ENCODE data around the gene ABCD3. TPM values are rescaled to one million over a fixed set of nuclear protein-coding genes. Genes with fewer than 3 reads are reported as not detected.

ABCD3 gene
- total and polyA plus RNA-seq, 2 of the 13 experiments (the other 11 are each of a cell fraction or from before 2014, with no cell fraction given) = 27.5 to 166 TPM

DNA sequence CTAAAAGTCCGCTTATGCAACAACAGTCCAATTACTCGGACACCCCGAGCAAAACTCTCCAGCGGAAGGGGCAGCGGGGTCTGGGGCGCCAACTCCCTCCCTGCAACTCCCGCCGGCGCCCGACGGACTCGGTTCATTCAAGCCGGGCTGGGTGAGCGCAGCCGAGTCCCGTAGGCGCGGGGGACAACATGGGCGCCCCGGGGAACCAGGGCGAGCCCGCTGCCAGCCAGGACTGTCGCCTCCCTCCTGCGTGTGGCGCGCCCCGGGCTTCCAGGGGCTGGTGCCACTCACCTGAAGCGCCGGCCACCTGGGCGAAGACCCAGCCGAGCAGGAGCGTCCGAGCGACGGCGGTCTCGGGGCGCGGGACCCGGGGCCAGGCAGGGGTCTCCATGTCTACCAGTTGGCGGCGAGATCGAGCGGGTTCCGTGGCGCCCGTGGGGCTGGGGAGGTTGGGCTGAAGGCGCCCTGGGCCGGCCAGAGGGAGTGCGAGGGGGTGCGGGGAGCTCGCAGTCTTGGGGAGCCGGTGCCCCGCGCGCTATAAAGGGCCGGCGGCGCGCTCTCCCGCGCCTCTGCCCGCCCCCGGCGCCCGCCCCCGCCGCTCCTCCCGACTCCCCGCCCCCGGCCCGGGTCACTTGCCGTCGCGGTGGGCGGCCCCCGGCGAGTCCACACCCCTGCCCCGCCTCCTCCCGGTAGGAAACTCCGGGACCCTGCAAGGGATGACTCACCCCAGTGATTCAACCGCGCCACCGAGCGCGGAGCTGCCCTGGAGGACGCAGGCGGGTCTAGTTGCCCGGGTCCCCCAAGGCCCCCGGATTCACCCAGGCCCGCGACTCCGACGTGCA is 123.3 kb downstream of the ABCD3 start, which contains the start of gene F3:
F3 (minus strand) TSS at position 514 of the 842 bp plus-strand sequence; CDS start at position 391, 123 bp downstream.
- DNase-seq (ENCODE audit: low spot score) (peak; percentile 72), ATAC-seq (peak; percentile 90), FAIRE-seq (no peak)
- H3K36me3 ChIP-seq (replicated peaks in 1 of 2; ENCODE audit: control insufficient read depth in 1 of 2, insufficient read depth in 2 of 2, low read length in 2 of 2) = no peaks in the 10 kb centered on the region; a peak in 1 of 5 replicates
- peak within 1 kb of the TSS; percentile 91 for H3K4me2 ChIP-seq (ENCODE audit: low read depth, low read length)
- 0% methylated on average over 9 of the region's 94 CpGs for WGBS (ENCODE audit: low lambda C conversion rate)
- peak within 1 kb of the TSS; percentile 71 for H3K9ac ChIP-seq (ENCODE audit: insufficient read depth, low read depth, low read length)
- ChIA-PET CTCF (ENCODE audit: low intra/inter-chr PET ratio, low total read pairs) (no interaction called here), POLR2A (interaction anchor here (1.3 to 1.8 kb wide), 2 partner anchors 38 to 157 kb away, joined by 5 read pairs; no protein-coding TSS in a partner anchor)
- no peaks in the 10 kb centered on the region for H3K27me3 ChIP-seq (ENCODE audit: control insufficient read depth in 1 of 2, insufficient read depth in 2 of 2, low read length in 2 of 2)
- H2AFZ ChIP-seq (ENCODE audit: low read length) = no peak within 1 kb of the TSS
- H3K79me2 ChIP-seq (ENCODE audit: insufficient read depth, low read length) = peaks cover 4% of the 10 kb centered on the region
- no peaks in the 10 kb centered on the region for H3K9me3 ChIP-seq (ENCODE audit: low read length)
- peaks cover 66% of the 10 kb centered on the region for H3K4me1 ChIP-seq (ENCODE audit: insufficient read depth, low read length)
- H3K4me3 ChIP-seq (replicated peaks in 1 of 3; ENCODE audit: insufficient read depth in 1 of 3, low read depth in 2 of 3, low read length in 3 of 3) = peak within 1 kb of the TSS; percentile 54 to 90 (median 84)
- BruUV-seq (replicated peaks) = no TSS peak
- H4K20me1 ChIP-seq (ENCODE audit: insufficient read depth, low read length) = no peaks in the 10 kb centered on the region
- intact Hi-C loops (cut with micrococcal nuclease; ENCODE audit: unreplicated experiment) = loop anchor here (5.0 kb wide), 1 partner anchor 56 kb away; no protein-coding TSS in a partner anchor
- in situ Hi-C loops (cut with HindIII; ENCODE audit: extremely low pct_ligation_motif_present, low pct_unique_long_range_greater_than_20kb) = loop anchor here (25.0 kb wide), 1 partner anchor 496 kb away; no protein-coding TSS in a partner anchor
- H3K27ac ChIP-seq (ENCODE audit: extremely low read length, insufficient read depth, low read length) = peak within 1 kb of the TSS; percentile 70
- TF ChIP-seq ZNF280B (CRISPR knock-in tag; IDR thresholded peaks at IDR 0.05; ENCODE audit: borderline replicate concordance) = peak; percentile 57; the same call in 1 of the 2 replicates
- peak; percentile 50; the same call in 1 of the 2 replicates for TF ChIP-seq GATAD2A (CRISPR knock-in tag; IDR thresholded peaks at IDR 0.05)
- TF ChIP-seq ARNTL (CRISPR knock-in tag; IDR thresholded peaks at IDR 0.05) = no peak; the same call in 1 of the 2 replicates
- peak; percentile 49 for TF ChIP-seq ZNF143 (CRISPR knock-in tag; IDR thresholded peaks at IDR 0.05)
- TF ChIP-seq RBFOX2 (IDR thresholded peaks at IDR 0.05; ENCODE audit: low read depth, low read length) = peak; percentile 60
- TF ChIP-seq MEF2D (CRISPR knock-in tag; IDR thresholded peaks at IDR 0.05) = 0 out of 2 replicates have a peak, but pooled peaks have one; percentile 32
- peak; percentile 41 for TF ChIP-seq HNRNPK (IDR thresholded peaks at IDR 0.05; ENCODE audit: low read depth, low read length, poor library complexity, severe bottlenecking)
- TF ChIP-seq ZBTB34 (CRISPR knock-in tag; IDR thresholded peaks at IDR 0.05) = no peak
- no peak for TF ChIP-seq ZNF644 (CRISPR knock-in tag; IDR thresholded peaks at IDR 0.05; ENCODE audit: low read depth)
- no peak for TF ChIP-seq AGO1 (IDR thresholded peaks at IDR 0.05; ENCODE audit: low read depth, low read length, poor library complexity, severe bottlenecking)
- TF ChIP-seq, protein P1, sequence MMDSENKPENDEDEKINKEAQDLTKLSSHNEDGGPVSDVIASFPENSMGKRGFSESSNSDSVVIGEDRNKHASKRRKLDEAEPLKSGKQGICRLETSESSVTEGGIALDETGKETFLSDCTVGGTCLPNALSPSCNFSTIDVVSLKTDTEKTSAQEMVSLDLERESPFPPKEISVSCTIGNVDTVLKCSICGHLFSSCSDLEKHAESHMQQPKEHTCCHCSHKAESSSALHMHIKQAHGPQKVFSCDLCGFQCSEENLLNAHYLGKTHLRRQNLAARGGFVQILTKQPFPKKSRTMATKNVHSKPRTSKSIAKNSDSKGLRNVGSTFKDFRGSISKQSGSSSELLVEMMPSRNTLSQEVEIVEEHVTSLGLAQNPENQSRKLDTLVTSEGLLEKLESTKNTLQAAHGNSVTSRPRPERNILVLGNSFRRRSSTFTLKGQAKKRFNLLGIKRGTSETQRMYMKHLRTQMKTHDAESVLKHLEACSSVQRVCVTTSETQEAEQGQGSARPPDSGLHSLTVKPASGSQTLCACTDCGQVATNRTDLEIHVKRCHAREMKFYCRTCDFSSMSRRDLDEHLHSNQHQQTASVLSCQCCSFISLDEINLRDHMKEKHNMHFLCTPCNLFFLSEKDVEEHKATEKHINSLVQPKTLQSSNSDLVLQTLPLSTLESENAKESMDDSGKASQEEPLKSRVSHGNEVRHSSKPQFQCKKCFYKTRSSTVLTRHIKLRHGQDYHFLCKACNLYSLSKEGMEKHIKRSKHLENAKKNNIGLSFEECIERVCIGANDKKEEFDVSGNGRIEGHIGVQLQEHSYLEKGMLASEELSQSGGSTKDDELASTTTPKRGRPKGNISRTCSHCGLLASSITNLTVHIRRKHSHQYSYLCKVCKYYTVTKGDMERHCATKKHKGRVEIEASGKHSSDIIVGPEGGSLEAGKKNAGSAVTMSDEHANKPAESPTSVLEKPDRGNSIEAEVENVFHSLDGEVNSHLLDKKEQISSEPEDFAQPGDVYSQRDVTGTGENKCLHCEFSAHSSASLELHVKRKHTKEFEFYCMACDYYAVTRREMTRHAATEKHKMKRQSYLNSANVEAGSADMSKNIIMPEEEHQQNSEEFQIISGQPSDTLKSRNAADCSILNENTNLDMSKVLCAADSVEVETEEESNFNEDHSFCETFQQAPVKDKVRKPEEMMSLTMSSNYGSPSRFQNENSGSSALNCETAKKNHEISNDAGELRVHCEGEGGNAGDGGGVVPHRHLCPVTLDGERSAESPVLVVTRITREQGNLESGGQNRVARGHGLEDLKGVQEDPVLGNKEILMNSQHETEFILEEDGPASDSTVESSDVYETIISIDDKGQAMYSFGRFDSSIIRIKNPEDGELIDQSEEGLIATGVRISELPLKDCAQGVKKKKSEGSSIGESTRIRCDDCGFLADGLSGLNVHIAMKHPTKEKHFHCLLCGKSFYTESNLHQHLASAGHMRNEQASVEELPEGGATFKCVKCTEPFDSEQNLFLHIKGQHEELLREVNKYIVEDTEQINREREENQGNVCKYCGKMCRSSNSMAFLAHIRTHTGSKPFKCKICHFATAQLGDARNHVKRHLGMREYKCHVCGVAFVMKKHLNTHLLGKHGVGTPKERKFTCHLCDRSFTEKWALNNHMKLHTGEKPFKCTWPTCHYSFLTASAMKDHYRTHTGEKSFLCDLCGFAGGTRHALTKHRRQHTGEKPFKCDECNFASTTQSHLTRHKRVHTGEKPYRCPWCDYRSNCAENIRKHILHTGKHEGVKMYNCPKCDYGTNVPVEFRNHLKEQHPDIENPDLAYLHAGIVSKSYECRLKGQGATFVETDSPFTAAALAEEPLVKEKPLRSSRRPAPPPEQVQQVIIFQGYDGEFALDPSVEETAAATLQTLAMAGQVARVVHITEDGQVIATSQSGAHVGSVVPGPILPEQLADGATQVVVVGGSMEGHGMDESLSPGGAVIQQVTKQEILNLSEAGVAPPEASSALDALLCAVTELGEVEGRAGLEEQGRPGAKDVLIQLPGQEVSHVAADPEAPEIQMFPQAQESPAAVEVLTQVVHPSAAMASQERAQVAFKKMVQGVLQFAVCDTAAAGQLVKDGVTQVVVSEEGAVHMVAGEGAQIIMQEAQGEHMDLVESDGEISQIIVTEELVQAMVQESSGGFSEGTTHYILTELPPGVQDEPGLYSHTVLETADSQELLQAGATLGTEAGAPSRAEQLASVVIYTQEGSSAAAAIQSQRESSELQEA (CRISPR knock-in tag; IDR thresholded peaks at IDR 0.05; ENCODE audit: not compliant biosample characterization) = no peak

All from HepG2 (cell line).